8988T (cell line): Measurements from ENCODE around the gene CDC37.

Experiments used
- DNase-seq: peaks from one replicate; pipeline ENCODE4 v3.0.0; 2011

CDC37 gene

DNA sequence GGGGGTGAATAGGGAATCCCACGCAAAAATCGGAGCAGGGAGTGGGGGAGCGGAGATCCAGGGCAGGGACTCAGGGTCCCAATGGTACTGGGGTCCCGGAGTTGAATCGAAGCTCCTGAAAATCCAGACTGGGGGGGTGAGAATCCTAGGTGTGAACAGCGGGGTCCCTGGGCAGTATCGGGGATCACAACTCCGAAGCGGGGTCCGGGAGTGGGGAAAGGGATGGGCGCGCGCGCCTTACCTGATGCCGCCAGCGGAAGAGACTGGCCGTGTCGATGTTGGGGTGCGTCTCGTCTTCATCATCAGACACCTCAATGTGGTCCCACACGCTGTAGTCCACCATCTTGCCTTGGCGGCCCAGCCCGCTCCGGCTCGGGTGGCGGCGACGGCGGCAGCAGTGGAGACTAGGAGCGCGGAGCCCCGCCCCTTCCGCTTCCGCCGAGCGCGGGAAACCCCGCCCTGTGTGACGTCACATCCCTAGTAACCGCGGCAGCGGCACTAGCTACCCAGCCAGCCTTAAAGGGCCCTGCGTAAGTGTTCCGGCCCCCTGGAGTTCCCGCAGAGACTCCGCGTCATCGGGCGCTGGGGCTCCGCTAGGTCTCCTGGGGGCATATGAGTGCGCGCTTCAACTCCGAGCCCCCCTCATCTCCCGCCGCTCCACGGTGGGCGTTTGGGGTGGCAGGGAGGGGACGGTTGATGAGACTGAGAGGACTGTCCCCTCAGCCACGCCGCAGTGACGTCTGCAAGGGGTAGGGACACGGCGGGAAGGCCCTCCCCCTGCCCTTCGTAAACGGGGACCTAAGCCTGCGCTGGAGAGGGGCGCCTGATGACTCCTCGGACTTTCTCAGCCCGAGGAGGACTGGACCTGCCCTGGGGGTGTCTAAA is at the start of gene CDC37:
TSS of gene CDC37 (minus strand) at position 406 of the 885 bp plus-strand sequence. CDS start at position 343, 63 bp downstream.
- DNase-seq = peak; percentile 92

DNA sequence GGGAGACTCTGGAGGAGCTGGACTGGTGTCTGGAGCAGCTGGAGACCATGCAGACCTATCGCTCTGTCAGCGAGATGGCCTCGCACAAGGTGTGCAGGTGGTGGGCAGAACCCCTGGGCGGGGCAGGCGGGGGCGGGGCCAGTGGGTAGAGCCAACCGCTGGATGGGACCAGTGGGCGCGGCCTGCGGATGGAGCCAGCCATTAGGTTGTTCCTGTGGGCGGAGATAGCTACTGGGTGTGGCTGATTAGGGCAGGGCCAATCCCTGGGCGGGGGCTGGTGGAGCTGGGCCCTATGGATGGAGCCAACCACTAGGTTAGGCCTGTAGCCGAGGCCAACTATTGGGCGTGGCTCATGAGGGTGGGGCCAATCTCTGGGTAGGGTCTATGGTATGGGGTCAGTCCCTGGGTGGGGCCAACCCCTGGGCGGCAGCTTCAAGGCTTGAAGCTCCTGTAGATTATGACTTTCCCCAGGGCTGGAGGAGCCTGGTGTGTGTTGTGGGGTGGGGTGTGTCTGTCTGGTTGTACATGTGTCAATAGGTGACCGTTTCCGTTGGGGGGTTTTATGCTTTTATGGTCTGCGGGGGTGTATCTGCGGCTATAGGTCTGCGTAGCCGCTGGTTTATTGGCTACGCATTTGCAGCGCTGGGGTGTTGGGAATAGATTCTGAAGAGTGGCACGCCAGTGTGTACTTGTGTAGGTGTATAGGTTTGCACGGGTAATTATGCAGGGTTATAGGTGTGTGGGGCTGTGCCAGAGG is 47.7 kb upstream of the CDC37 start:
- DNase-seq = no peak

DNA sequence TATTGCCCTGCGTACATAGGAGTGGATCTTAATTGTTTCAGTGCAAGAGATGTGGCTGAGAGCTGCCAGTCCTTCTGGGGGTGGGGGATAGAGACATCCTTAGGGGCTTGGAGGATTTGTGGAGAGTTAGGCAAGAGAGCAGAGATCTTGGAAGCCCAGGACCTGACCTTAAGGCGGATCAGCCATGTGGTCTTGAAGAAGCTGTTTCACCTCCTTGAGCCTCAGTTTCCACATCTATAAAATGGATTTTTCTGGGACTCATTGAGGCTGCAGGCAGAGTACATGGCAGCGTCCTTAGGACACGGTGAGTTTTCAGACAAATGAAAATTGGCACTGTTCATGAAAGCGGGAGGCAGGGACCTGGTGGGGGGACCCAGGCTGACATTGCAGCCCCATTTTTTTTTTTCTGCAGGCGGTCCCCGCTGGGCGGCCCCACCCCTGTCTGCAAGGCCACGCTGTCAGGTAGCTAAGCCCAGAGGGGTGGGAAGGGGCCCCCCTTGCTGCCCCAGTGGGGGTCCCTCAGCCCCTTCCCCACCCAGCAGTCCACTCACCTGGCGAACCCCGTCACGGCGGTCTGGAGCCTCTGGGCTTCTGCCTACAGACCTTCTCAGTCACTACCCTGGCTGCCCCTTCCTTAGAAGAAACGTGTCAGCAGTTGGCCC is 47.0 kb upstream of the CDC37 start:
- no peak for DNase-seq

DNA sequence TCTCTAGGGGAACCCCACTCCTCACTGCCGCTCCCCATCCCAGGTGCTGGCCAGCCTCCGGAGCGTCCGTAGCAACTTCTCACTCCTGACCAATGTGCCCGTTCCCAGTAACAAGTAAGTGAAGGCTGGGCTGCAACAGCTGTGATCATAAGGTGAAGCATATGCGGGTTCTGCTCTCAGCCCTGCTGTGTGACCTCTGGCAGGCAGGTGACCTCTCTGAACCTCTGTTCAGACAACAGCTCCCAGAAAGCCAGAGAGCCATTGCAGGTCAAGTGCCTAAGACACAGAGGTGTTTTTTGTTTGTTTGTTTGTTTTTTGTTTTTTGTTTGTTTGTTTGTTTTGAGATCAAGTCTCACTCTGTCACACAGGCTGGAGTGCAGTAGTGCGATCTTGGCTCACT is 45.7 kb upstream of the CDC37 start:
- DNase-seq = no peak

DNA sequence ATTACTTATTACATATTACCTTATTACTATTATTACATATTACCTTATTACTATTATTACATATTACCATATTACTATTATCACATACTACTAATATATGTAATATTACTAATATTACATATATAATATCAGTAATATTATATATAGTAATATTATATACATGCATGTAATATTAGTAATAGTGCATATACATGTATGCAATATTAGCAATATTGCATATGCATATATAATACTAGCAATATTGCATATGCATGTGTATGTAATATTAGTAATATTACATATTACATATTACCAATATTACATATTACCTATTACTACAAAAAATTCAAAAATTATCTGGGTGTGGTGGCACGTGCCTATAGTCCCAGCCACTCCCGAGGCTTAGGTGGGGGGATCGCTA is 39.4 kb upstream of the CDC37 start:
- DNase-seq = no peak

DNA sequence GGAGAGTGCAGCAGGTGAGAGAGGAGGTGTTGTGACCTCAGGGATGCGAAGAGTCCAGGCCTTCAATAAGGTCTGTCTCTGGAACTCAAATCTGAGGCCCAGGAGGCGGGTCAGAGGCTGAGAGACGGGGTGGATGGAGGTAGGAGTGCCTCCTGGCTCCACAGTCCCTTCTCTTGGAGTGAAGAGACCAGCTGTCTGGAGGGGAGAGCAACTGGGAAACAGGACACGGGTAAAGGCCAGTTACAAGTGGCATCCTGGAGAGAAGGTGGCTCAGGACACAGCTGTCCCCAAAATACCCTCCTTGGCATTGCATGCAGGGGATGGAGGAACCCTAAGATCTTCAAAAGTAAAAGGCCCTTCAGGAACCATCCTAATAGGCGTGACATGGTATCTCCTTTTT is 36.2 kb upstream of the CDC37 start:
- DNase-seq = no peak

DNA sequence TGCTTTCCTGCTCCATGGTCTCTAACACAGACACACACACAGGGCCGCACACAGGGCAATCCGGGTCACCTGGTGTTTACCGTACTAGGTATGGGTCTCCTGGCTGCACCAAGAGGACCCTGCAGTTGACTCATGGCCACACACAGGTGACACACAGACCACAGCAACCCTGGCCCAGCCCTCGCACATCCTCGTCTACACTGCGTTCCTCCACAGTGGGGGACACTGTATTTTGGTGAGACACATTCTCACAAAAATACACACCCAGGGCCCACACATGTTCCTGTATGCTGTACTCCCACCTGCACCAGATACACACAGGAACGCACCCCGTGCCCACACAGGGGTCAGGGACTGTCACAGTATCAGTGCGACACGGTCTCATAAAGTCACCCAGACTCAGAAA is 29.8 kb upstream of the CDC37 start:
- DNase-seq = peak; percentile 0

DNA sequence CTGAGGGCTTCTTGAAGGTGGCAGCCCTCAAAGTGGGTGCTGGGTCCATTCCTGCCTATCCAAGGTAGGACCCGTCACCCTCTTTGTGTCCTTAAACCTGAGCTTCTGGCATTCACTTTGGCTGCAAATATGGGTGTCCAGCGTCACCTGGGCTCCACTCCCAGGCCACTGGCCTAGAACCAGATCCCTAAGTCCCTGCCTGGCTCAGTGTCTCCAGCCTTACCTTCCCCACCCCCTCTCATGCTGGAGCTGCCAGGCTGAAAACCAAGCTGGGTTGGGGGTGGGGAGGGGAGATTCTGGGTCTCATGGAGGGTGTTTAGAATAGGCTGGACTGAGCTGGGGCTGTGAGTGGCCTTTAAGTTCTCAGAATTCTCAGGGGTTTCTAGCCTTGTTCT is 29.4 kb upstream of the CDC37 start:
- no peak for DNase-seq

DNA sequence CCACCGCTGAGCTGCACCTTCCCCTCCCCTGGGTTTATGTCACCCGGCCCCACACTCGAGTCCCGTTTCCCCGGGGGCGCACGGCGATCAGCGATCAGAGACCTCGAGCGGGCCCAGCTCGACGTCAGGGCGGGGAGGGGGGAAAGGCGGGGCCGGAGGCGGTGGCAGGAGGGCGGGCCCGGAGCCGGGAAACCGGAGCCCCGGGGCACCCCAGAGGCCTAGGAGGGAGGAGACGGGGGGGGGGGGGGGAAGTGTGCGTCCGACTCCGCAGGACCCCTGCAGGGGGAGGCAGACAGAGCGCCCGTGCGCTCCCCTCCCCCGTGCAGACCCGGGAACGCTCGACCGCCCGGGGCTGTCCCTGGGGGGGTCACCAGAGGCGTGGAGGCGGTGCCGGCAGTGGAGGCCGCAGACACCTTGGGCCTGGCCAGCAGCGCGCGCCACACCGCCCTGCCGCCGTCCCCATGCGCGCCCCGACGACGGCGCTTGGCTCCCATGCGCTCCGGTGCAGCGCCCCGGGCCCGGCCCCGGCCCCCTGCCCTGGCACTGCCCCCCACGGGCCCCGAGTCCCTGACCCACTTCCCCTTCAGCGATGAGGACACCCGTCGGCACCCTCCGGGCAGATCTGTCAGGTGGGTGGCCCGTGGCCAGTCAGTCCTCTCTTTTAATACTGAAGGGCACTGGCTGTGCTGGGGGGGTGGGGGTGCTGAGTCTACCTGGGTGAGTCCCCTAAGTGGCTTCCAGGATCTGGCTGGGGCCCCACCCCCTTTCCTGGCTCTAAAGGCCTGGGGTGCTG is 28.8 kb upstream of the CDC37 start:
- DNase-seq = peak; percentile 39

DNA sequence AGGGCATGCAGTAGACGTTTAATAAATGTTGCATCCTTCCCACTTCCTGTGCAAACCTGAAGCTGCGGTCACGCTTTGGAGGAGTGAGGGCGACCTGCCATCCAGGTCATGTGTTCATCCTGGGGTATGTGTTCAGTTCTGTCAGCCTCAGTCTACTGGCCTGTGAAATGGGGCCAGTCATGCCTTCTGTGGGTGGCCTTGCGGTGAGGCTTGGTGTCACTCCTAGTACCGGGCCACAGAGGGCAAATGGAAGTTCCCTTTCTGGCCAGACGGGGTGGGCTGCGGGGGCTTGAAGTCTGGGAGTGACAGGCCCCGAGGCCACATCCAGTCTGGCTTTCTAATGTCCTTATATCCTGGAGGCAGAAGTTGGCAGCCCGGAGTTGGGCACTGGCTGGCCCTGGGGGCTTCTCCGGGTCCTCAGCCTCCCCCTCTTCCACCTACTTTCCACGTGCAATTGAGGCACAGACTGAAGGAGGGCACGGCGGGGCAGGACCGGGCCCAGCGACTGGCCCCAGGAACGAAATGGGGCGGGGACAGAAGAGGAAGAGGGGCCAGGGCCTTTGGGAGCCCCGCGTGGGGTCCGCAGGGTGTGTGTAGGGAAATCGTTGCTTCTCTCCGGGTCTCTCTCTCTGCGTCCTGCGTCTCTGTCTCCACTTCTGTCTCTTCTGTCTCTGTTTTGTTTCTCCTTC is 28.1 kb upstream of the CDC37 start:
- peak; percentile 38 for DNase-seq

DNA sequence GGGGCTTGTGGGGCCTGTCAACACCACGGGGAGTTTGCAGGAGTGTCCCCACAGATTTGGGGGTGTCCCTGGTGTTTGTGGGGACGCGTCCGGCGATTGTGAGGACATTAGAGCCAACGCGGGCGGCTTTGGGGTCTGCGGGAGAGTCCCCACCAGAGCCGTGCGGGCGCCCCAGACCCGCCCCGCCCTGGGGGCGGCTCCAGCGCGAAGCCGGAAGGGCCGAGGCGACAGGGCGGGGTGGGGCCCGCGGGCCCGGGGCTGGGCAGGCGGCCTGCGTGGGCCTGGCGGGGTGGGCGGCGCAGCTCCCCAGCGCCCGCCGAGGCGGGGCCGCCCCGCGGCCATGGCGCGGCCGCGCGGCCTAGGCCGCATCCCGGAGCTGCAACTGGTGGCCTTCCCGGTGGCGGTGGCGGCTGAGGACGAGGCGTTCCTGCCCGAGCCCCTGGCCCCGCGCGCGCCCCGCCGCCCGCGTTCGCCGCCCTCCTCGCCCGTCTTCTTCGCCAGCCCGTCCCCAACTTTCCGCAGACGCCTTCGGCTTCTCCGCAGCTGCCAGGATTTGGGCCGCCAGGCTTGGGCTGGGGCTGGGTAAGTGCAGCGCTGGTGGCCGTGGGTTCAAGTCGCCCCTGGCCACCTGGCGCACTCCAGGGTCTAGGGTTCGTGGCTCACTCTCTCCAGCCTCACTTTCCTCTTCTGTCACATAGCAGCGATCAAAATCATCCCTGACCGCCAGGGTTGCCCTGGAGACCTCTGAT is 27.3 kb upstream of the CDC37 start:
- peak; percentile 49 for DNase-seq

DNA sequence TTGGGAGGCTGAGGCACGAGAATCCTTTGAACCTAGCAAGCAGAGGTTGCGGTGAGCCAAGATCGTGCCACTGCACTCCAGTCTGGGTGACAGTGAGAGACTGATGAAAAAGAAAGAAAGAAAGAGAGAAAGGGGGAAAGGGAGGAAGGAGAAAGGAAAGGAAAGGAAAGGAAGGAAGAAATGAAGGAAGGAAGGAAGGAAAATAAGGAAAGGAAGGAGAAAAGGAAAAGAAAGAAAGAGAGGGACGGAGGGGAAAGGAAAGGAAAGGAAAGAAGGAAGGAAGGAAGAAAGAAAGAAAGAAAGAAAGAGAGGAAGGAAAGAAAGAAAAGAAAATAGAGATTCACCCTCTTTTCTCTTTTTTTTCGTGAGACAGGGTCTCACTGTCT is 25.6 kb upstream of the CDC37 start:
- no peak for DNase-seq

DNA sequence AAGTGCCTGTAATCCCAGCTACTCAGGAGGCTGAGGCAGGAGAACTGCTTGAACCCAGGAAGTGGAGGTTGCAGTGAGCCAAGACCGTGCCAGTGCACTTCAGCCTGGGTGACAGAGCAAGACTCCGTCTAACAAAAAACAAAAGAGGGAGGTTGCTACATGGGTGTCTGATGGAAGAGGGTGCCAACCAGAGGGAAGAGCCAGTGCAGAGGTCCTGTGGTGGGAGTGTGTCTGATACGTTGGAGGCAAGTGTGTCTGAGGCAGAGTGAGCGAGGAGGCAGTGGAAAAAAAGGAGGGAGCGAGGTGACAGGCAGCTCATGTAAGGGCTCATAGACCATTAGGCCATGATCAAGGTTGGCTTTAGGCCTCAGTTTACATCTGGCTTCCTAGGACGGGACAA is 23.8 kb upstream of the CDC37 start:
- no peak for DNase-seq

DNA sequence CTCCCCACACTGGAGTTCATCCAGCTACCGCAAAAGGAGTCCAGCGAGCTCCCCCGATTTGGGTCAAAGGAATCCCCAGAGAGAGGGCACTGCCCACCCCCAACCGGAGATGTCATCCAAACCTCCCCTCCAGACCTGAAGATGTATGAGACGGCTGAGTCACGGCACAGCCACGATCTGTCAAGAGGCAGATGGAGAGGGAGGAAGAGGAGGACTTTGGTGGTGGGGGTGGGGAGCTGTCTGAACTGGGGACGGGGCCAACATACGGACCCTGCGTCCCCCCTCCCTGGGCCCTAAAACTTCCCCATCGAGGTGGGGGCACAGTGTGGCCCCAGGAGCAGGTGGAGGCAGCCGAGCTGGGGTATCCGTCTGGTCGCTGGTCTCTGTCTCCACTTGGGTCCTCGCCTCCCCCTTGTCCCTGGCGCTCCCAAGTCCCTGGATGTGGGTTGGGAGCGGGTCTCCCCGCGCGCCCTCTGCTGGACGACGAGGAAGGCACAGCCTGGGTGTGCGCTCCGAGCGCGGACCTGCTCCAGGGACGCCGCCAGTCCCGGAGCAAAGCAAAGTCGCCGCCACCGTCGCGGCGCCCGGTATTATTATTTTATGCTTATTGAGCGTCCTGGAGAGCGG is 20.8 kb upstream of the CDC37 start:
- DNase-seq = peak; percentile 97

DNA sequence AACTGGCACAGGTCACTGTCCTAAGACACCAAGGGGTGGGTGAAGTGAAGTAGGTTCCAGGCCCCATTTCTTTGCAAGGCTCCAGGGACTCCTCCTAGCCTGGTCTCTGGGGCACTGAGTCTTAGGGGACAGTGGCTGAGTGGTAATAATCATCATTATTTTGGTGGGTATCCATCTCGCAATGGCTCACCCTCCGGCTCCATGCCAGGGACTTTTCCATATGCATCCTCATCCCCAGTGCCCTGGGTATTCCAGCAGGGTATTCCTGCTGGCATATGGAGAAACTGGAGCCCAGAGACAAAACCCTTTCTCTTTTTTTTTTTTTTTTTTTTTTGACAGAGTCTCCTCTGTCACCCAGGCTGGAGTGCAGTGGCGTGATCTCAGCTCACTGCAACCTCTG is 19.5 kb upstream of the CDC37 start:
- DNase-seq = peak; percentile 7

DNA sequence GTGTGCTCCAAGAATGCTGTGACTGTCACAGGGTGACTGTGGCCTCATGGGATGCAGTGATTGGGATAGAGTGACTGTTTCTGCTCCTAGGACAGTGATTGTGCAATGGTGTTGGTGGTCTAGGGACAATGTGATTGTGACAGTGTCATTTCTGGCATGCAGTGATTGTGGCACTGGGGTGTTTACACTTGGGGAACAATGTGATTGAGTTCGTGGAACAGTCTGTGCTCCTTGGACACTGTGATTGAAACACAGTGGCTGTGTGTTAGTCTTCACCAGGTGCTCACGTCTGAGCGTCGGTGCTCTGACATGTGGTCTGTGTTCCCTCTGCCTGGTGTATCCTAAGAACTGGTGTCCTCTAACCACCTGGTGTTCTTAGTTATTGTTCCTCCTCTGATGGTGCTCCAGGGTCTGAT is 18.7 kb upstream of the CDC37 start:
- peak; percentile 28 for DNase-seq

DNA sequence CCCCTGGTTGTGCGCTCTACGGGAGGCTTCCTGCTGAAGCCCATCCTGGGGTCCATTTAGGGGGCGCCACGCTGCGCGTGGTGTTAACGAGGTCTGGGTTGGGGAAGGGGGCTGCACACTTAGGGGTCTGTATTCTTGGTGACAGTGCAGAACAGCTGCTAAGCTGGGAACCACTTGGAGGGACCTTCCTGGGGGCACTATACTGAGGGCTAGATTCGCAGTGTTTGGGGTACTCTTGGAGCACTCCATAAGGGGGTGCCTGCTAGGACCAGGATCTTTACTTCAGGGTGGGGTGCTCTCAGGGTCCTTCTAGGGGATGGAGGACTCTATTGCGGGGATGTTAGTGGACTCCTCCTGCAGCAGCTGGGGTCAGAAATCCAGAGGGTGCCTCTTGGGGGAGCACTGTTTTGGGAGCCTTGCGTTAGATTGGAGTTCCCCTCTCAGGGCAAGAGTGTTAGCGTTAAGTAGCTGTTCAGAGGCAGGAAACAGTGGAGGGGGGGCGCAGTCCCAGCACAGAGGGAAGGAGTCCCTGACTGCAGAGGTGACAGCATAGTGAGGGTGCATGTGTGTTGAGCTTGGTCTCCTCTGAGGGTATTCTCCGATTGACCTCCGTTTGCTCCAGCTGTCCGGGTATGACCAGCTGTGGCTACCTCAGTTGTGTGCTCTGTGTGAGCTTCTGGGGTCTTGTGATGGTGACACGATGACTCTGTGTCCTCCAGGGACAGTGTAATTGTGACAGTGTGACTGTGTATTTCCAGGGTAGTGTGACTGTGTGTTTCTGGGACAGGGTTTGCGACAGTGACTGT is 18.1 kb upstream of the CDC37 start:
- peak; percentile 18 for DNase-seq

DNA sequence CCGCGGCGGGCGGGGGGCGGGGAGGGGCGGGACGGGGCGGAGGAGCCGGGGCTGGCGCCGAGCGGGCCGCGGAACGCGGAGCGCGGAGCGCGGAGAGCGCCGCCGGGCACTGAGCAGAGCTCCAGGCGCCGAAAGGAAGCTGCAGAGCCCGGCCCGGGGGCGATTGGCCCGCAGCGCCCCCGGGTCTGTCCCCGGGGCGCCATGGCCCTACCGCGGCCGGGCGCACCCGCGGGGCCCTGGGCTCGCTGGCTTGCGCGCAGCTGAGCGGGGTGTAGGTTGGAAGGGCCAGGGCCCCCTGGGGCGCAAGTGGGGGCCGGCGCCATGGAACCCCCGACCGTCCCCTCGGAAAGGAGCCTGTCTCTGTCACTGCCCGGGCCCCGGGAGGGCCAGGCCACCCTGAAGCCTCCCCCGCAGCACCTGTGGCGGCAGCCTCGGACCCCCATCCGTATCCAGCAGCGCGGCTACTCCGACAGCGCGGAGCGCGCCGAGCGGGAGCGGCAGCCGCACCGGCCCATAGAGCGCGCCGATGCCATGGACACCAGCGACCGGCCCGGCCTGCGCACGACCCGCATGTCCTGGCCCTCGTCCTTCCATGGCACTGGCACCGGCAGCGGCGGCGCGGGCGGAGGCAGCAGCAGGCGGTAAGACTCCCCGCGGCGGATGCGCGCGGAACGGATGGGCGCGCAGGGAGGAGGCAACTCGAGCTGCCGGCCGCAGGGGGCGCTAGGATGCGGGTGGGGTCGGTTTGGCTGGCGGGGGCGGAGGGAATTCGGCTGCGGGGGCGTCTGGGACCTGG is 17.3 kb upstream of the CDC37 start, which contains the start of gene PDE4A:
TSS of gene PDE4A (plus strand) at position 95 of the 796 bp plus-strand sequence. CDS start at position 322, 227 bp downstream.
- peak; percentile 71 for DNase-seq
